ENCODE measurements around the gene TGFB2.

TGFB2 gene

GRCh38 chr1:218301217-218301616, 43.9 kb upstream of the TGFB2 start:
- CTCF ChIA-PET: interaction anchor here (1.1 to 2.0 kb wide), 5 partner anchors 10 to 1512 kb away, joined by 3 to 9 read pairs (median 5); no protein-coding TSS in a partner anchor
- POLR2A ChIA-PET: no interaction called here
- no peak for DNase-seq (ENCODE audit: low read depth, low spot score)
- no peak for TF ChIP-seq CTCF (IDR thresholded peaks at IDR 0.05; ENCODE audit: insufficient read depth, low read length, missing control alignments)
- no peak overlapping the region for H3K4me3 ChIP-seq (ENCODE audit: low read depth, low read length)

- TF ChIP-seq CTCF (IDR thresholded peaks at IDR 0.05; ENCODE audit: insufficient read depth, low read length, missing control alignments): no peak
- DNase-seq (ENCODE audit: low read depth, low spot score): no peak
- ChIA-PET POLR2A (no interaction called here), CTCF (interaction anchor here (0.9 to 1.4 kb wide), 2 partner anchors 9 to 26 kb away, joined by 3 to 4 read pairs; no protein-coding TSS in a partner anchor)
- H3K4me3 ChIP-seq (ENCODE audit: low read depth, low read length): no peak overlapping the region
Measured at GRCh38 chr1:218302155-218302554, 43.0 kb upstream of the TGFB2 start.

- no peak for TF ChIP-seq CTCF (IDR thresholded peaks at IDR 0.05; ENCODE audit: insufficient read depth, low read length, missing control alignments)
- CTCF ChIA-PET: interaction anchor here (0.9 to 1.6 kb wide), 6 partner anchors 9 to 885 kb away, joined by 3 read pairs; no protein-coding TSS in a partner anchor
- no peak for DNase-seq (ENCODE audit: low read depth, low spot score)
- POLR2A ChIA-PET: no interaction called here
- no peak overlapping the region for H3K4me3 ChIP-seq (ENCODE audit: low read depth, low read length)
Measured at GRCh38 chr1:218303176-218303879, 41.8 kb upstream of the TGFB2 start.

GRCh38 chr1:218304281-218305039, 40.7 kb upstream of the TGFB2 start:
- CTCF ChIA-PET: interaction anchor here (0.9 to 1.6 kb wide), 7 partner anchors 10 to 1112 kb away, joined by 3 to 4 read pairs (median 3); partner anchors contain the start of gene RRP15
- no peak overlapping the region for H3K4me3 ChIP-seq (ENCODE audit: low read depth, low read length)
- no peak for DNase-seq (ENCODE audit: low read depth, low spot score)
- no peak for TF ChIP-seq CTCF (IDR thresholded peaks at IDR 0.05; ENCODE audit: insufficient read depth, low read length, missing control alignments)
- POLR2A ChIA-PET: no interaction called here

GRCh38 chr1:218305472-218306064, 39.6 kb upstream of the TGFB2 start:
- POLR2A ChIA-PET: no interaction called here
- H3K4me3 ChIP-seq (ENCODE audit: low read depth, low read length): no peak overlapping the region
- DNase-seq (ENCODE audit: low read depth, low spot score): no peak
- CTCF ChIA-PET: interaction anchor here (1.0 to 1.4 kb wide), 3 partner anchors 21 to 1111 kb away, joined by 3 to 4 read pairs (median 4); partner anchors contain the start of gene RRP15
- no peak for TF ChIP-seq CTCF (IDR thresholded peaks at IDR 0.05; ENCODE audit: insufficient read depth, low read length, missing control alignments)

GRCh38 chr1:218312509-218312908, 32.6 kb upstream of the TGFB2 start:
- CTCF ChIA-PET: interaction anchor here (0.6 to 1.2 kb wide), 3 partner anchors 12 to 170 kb away, joined by 3 to 6 read pairs (median 3); no protein-coding TSS in a partner anchor

More at GRCh38 chr1:218312509-218312908, 32.6 kb upstream of the TGFB2 start:
- no peak for DNase-seq (ENCODE audit: low read depth, low spot score)
- TF ChIP-seq CTCF (IDR thresholded peaks at IDR 0.05; ENCODE audit: insufficient read depth, low read length, missing control alignments): no peak
- H3K4me3 ChIP-seq (ENCODE audit: low read depth, low read length): no peak overlapping the region
- POLR2A ChIA-PET: no interaction called here
